ENCODE measurements around the gene MOB3A. TPM values are rescaled to one million over a fixed set of nuclear protein-coding genes. Genes with fewer than 3 reads are reported as not detected.

The MOB3A gene
- total and polyA plus RNA-seq, 2 of the 13 experiments (the other 11 are each of a cell fraction or from before 2014, with no cell fraction given), result 3.5 to 17.8 TPM

- TF ChIP-seq ZNF264 (CRISPR knock-in tag; IDR thresholded peaks at IDR 0.05), result peak; percentile 28; the same call in 1 of the 2 replicates
- TF ChIP-seq SNAPC2 (CRISPR knock-in tag; IDR thresholded peaks at IDR 0.05), result peak; percentile 74; the same call in 1 of the 2 replicates
- peak; percentile 80 for TF ChIP-seq ZNF687 (CRISPR knock-in tag; IDR thresholded peaks at IDR 0.05)
- TF ChIP-seq E2F2 (CRISPR knock-in tag; IDR thresholded peaks at IDR 0.05; ENCODE audit: borderline replicate concordance), result peak; percentile 10; the same call in 1 of the 2 replicates
- TF ChIP-seq RAD21 (CRISPR knock-in tag; IDR thresholded peaks at IDR 0.05), result no peak
- no peak for TF ChIP-seq SIN3B (IDR thresholded peaks at IDR 0.05; ENCODE audit: low read length)
- no peak for TF ChIP-seq IRX3 (CRISPR knock-in tag; IDR thresholded peaks at IDR 0.05; ENCODE audit: borderline replicate concordance, low read depth)
- peak; percentile 32; the same call in 1 of the 2 replicates for TF ChIP-seq NAIF1 (CRISPR knock-in tag; IDR thresholded peaks at IDR 0.05; ENCODE audit: borderline replicate concordance)
- TF ChIP-seq MTA1 (CRISPR knock-in tag; IDR thresholded peaks at IDR 0.05; ENCODE audit: borderline replicate concordance), result peak; percentile 30; the same call in 1 of the 2 replicates
- TF ChIP-seq ZFP91 (CRISPR knock-in tag; IDR thresholded peaks at IDR 0.05; ENCODE audit: borderline replicate concordance), result peak; percentile 71; the same call in 1 of the 2 replicates
- 0 out of 2 replicates have a peak, but pooled peaks have one; percentile 49 for TF ChIP-seq DNMT1 (CRISPR knock-in tag; IDR thresholded peaks at IDR 0.05)
- TF ChIP-seq NFE2L1 (CRISPR knock-in tag; IDR thresholded peaks at IDR 0.05; ENCODE audit: borderline replicate concordance), result peak; percentile 75; the same call in 1 of the 2 replicates
- peak; percentile 14; the same call in 1 of the 2 replicates for TF ChIP-seq ZNF33B (CRISPR knock-in tag; IDR thresholded peaks at IDR 0.05)
- peak; percentile 72 for TF ChIP-seq ZNF263 (CRISPR knock-in tag; IDR thresholded peaks at IDR 0.05)
- peak; percentile 84; the same call in 1 of the 2 replicates for TF ChIP-seq TBX2 (CRISPR knock-in tag; IDR thresholded peaks at IDR 0.05; ENCODE audit: borderline replicate concordance)
- TF ChIP-seq ZNF441 (CRISPR knock-in tag; IDR thresholded peaks at IDR 0.05; ENCODE audit: borderline replicate concordance), result peak; percentile 51; the same call in 1 of the 2 replicates
- TF ChIP-seq ZBTB43 (CRISPR knock-in tag; conservative IDR thresholded peaks at IDR 0.05), result peak; percentile 92
- peak; percentile 95 for TF ChIP-seq ZNF329 (CRISPR knock-in tag; IDR thresholded peaks at IDR 0.05; ENCODE audit: low read depth)
These were observed 44.1 kb downstream of the MOB3A start (continued) for GRCh38 chr19:2051773-2052704.

Measured in HepG2 (cell line).